ENCODE results near the gene ALDH3A2.

ALDH3A2 gene

DNA sequence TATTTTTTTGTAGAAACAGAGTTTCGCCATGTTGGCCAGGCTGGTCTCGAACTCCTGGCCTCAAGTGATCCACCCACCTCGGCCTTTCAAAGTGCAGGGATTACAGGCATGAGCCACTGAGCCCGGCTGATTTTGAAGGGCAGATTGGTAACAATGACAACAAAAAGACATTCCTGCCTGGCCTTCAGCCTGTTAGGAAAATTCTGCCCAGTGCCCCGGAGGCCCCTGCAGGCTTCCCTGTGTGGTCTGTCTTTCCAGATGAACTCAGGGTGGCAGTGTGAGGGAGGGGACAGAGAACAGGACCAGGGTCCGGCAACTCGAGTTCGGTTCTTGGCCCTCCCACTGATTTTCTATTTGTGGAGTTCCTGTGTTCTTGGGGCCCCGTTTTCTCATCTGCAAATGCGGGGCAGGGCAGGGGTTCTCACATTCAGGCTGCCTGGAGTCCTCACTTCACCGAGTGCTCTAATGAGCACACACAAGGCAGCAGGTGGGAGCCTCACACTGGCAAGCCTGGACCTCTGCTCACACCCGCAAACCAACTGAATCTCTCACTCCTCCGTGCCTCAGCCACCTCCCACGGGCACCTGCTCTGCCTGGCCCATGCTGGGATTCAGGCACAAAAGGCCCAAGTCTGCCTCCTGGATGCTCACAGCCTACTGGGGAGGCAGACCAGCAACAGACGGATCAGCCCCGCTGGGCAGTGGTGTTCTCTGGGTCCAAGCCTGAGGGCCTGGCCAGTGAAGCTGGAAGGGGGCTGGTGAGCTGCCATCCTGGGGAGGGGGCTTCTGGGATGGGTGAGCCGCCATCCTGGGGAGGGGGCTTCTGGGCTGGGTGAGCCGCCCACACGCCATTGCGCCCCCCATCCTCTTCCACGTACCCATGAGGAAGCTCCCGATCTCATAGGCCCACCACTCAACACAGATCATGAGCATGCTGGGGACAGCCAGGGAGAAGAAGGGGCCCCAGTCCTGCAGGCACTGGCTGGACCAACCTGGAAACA, 57.5 kb downstream of the ALDH3A2 start:
- no peaks in the 10 kb centered on the region for H3K4me1 ChIP-seq (ENCODE audit: control extremely low read depth in 1 of 4, control insufficient read depth in 4 of 4, insufficient read depth in 4 of 4, low read length in 3 of 4)
- no peak overlapping the region for H3K27ac ChIP-seq (ENCODE audit: insufficient read depth in 1 of 2, low read depth in 1 of 2, low read length in 2 of 2, poor library complexity in 1 of 2, severe bottlenecking in 2 of 2)
- H3K9me3 ChIP-seq (ENCODE audit: control extremely low read depth in 1 of 5, control insufficient read depth in 4 of 5, insufficient read depth in 2 of 5, low read depth in 1 of 5, low read length in 4 of 5) = no peaks in the 10 kb centered on the region
- DNase-seq = no peak
- no peak overlapping the region for H3K4me3 ChIP-seq (ENCODE audit: control insufficient read depth in 1 of 7, extremely low read depth in 1 of 7, insufficient read depth in 4 of 7, low read depth in 2 of 7, low read length in 6 of 7)
- H3K27me3 ChIP-seq (replicated peaks in 2 of 5; ENCODE audit: control insufficient read depth in 4 of 5, insufficient read depth in 5 of 5, low read length in 4 of 5) = peaks cover 0 to 2% (median 0%) of the 10 kb centered on the region in 5 experiments
- H3K36me3 ChIP-seq (ENCODE audit: control insufficient read depth in 4 of 4, insufficient read depth in 4 of 4, low read length in 3 of 4) = no peaks in the 10 kb centered on the region
- ChIA-PET POLR2A (no interaction called here), CTCF (no interaction called here)
- 95% methylated on average over 22 of the region's 22 CpGs for WGBS (ENCODE audit: insufficient coverage)

DNA sequence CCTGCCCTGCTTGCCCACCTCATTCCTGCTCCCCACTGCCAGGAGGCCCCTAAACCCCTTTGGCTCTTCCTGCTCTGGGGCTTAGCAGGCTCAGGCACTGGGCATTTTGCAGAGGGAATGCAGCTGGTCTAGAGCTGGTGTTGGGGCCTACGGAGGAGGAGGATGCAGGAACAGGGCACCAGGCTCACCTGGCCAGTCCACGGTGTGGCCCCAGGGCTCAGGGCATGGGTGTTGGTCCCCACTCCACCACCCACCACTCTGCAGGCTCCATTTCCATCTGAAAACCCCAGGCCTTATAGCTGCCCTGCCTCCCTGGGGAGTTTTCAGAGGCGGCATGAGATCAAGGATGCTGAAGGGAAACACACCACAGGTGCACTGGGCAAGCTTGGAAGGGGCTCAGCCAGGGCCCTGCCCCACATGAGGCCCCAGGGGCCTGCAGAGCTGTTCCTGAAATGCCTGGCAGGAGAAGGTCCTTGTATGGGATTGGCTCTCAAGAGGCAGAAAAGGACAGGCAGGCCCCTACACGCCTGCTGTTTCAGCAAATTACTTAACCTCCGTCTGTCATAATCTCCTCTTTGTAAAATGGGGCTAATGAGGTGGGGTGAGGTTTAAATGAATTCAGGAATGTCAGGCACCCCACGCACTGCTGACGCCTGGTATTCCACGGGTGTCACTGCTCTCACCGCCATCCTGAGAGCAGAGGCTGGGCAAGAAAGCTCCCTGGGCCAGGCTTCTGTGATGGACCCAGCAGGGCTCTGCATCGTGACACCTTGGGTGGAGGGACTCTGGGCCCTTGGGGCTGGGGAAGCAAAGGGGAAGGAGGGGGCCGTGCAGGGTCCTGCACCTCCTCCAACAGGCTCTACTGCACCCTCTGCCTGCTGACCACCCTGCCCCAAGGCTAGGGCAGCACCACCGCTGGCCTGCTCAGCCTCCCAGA, 58.5 kb downstream of the ALDH3A2 start:
- no peak overlapping the region for H3K27ac ChIP-seq (ENCODE audit: insufficient read depth in 1 of 2, low read depth in 1 of 2, low read length in 2 of 2, poor library complexity in 1 of 2, severe bottlenecking in 2 of 2)
- H3K36me3 ChIP-seq (ENCODE audit: control insufficient read depth in 4 of 4, insufficient read depth in 4 of 4, low read length in 3 of 4) = no peaks in the 10 kb centered on the region
- no peak overlapping the region for H3K4me3 ChIP-seq (ENCODE audit: control insufficient read depth in 1 of 7, extremely low read depth in 1 of 7, insufficient read depth in 4 of 7, low read depth in 2 of 7, low read length in 6 of 7)
- ChIA-PET CTCF (interaction anchor here (0.7 kb wide), 1 partner anchor 12 kb away, joined by 3 read pairs; no protein-coding TSS in a partner anchor), POLR2A (no interaction called here)
- peaks cover 0 to 2% (median 0%) of the 10 kb centered on the region in 5 experiments for H3K27me3 ChIP-seq (replicated peaks in 2 of 5; ENCODE audit: control insufficient read depth in 4 of 5, insufficient read depth in 5 of 5, low read length in 4 of 5)
- H3K9me3 ChIP-seq (ENCODE audit: control extremely low read depth in 1 of 5, control insufficient read depth in 4 of 5, insufficient read depth in 2 of 5, low read depth in 1 of 5, low read length in 4 of 5) = no peaks in the 10 kb centered on the region
- no peaks in the 10 kb centered on the region for H3K4me1 ChIP-seq (ENCODE audit: control extremely low read depth in 1 of 4, control insufficient read depth in 4 of 4, insufficient read depth in 4 of 4, low read length in 3 of 4)
- 100% methylated on average over 9 of the region's 12 CpGs for WGBS (ENCODE audit: insufficient coverage)
- DNase-seq = no peak

DNA sequence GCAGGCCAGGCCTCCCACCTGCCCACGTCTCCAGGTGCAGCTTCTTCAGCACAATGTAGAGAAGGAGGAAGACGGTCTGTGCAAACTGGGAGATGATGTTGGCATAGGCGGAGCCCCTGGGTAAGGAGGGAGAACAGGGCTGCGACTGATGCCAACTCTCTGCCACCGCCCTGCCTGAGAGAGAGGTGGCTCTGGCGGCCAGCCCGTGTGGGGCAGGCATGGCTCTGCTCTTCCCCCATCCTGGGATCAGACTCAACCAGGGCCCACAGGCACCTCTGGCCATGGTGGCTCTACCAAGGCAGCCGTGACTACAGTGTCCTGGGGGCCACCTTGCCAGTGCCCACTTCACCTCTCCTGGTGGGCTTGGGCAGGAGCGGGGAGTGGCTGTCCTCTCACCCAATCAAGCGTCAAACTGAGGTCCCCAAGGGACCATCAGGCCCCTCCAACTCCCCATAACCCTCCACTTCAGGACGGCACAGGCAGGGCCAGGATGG, 59.2 kb downstream of the ALDH3A2 start:
- ChIA-PET POLR2A (no interaction called here), CTCF (no interaction called here)
- H3K36me3 ChIP-seq (ENCODE audit: control insufficient read depth in 4 of 4, insufficient read depth in 4 of 4, low read length in 3 of 4) = no peaks in the 10 kb centered on the region
- H3K4me1 ChIP-seq (ENCODE audit: control extremely low read depth in 1 of 4, control insufficient read depth in 4 of 4, insufficient read depth in 4 of 4, low read length in 3 of 4) = no peaks in the 10 kb centered on the region
- WGBS (ENCODE audit: insufficient coverage) = 95% methylated on average over 10 of the region's 11 CpGs
- no peaks in the 10 kb centered on the region for H3K9me3 ChIP-seq (ENCODE audit: control extremely low read depth in 1 of 5, control insufficient read depth in 4 of 5, insufficient read depth in 2 of 5, low read depth in 1 of 5, low read length in 4 of 5)
- H3K27ac ChIP-seq (ENCODE audit: insufficient read depth in 1 of 2, low read depth in 1 of 2, low read length in 2 of 2, poor library complexity in 1 of 2, severe bottlenecking in 2 of 2) = no peak overlapping the region
- DNase-seq = no peak
- no peak overlapping the region for H3K4me3 ChIP-seq (ENCODE audit: control insufficient read depth in 1 of 7, extremely low read depth in 1 of 7, insufficient read depth in 4 of 7, low read depth in 2 of 7, low read length in 6 of 7)
- peaks cover 0 to 2% (median 0%) of the 10 kb centered on the region in 5 experiments for H3K27me3 ChIP-seq (replicated peaks in 2 of 5; ENCODE audit: control insufficient read depth in 4 of 5, insufficient read depth in 5 of 5, low read length in 4 of 5)

DNA sequence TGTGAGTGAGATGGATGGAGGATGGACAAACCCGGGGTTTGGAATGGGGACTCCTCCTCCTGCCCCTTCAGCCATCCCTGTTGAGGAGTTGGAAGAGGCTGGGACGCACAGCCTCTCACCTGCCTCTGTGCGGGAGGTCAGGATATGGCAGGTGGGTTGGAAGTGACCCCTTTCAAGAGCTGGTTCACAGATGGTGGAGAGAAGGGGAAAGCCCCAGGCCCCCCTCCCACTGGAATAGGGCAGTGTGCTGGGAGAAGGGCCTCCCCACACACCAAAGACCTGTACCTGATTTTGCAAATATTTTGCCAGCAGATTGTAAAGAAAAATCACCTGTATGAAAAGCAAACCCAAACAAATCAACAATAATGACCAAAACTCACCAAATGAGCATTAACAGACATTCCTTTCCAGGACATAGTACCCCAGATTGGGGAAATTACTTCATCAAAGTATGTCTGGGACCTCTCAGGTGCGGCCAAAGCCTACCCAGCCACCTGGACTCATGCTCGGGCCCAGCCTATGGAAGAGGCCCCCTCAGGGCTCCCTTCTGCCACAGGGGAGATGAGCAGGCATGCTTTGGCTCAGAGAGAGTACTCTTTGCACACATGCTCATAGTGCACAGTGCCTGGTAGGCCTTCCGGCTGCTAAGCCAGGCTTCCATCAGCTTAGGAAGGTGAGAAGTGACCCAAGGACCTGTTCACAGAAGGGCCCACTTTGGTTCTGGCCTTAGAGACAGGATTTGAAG, 60.1 kb downstream of the ALDH3A2 start:
- WGBS (ENCODE audit: insufficient coverage) = 93% methylated on average over 6 of the region's 6 CpGs
- DNase-seq = no peak
- Histone ChIP-seq H3K4me3 (ENCODE audit: control insufficient read depth in 1 of 7, extremely low read depth in 1 of 7, insufficient read depth in 4 of 7, low read depth in 2 of 7, low read length in 6 of 7) (no peak overlapping the region), H3K27ac (ENCODE audit: insufficient read depth in 1 of 2, low read depth in 1 of 2, low read length in 2 of 2, poor library complexity in 1 of 2, severe bottlenecking in 2 of 2) (no peak overlapping the region), H3K9me3 (ENCODE audit: control extremely low read depth in 1 of 5, control insufficient read depth in 4 of 5, insufficient read depth in 2 of 5, low read depth in 1 of 5, low read length in 4 of 5) (no peaks in the 10 kb centered on the region), H3K36me3 (ENCODE audit: control insufficient read depth in 4 of 4, insufficient read depth in 4 of 4, low read length in 3 of 4) (no peaks in the 10 kb centered on the region), H3K4me1 (ENCODE audit: control extremely low read depth in 1 of 4, control insufficient read depth in 4 of 4, insufficient read depth in 4 of 4, low read length in 3 of 4) (no peaks in the 10 kb centered on the region), H3K27me3 (replicated peaks in 2 of 5; ENCODE audit: control insufficient read depth in 4 of 5, insufficient read depth in 5 of 5, low read length in 4 of 5) (peaks cover 0 to 2% (median 0%) of the 10 kb centered on the region in 5 experiments)
- ChIA-PET CTCF (no interaction called here), POLR2A (no interaction called here)

DNA sequence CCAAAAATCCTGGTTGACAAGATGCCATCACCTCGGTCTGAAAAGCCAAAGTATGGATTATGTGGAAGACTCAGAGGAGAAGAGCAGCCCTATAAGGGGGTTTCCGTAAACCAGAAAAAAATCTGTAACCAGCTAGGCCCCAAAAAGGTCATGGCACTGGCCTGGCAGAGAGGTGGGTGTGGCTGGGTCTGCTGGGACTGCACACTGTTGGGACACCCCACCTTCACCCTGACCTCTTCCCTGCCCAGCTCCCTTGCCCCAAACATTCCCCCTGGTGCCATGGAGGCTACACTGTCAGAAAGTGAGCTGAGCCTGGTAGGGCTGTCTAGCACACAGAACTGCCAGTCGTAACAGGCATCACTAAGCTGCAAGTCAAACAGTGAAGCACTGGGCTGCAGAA, 61.3 kb downstream of the ALDH3A2 start:
- DNase-seq = no peak
- no peak overlapping the region for H3K4me3 ChIP-seq (ENCODE audit: control insufficient read depth in 1 of 7, extremely low read depth in 1 of 7, insufficient read depth in 4 of 7, low read depth in 2 of 7, low read length in 6 of 7)
- no peak overlapping the region for H3K27ac ChIP-seq (ENCODE audit: insufficient read depth in 1 of 2, low read depth in 1 of 2, low read length in 2 of 2, poor library complexity in 1 of 2, severe bottlenecking in 2 of 2)
- ChIA-PET POLR2A (interaction anchor here (0.6 to 0.7 kb wide), 2 partner anchors 18 to 45 kb away, joined by 3 to 4 read pairs; no protein-coding TSS in a partner anchor), CTCF (no interaction called here)
- WGBS (ENCODE audit: insufficient coverage) = 100% methylated on average over 3 of the region's 3 CpGs
- H3K9me3 ChIP-seq (ENCODE audit: control extremely low read depth in 1 of 5, control insufficient read depth in 4 of 5, insufficient read depth in 2 of 5, low read depth in 1 of 5, low read length in 4 of 5) = no peaks in the 10 kb centered on the region
- H3K27me3 ChIP-seq (replicated peaks in 2 of 5; ENCODE audit: control insufficient read depth in 4 of 5, insufficient read depth in 5 of 5, low read length in 4 of 5) = peaks cover 0 to 2% (median 0%) of the 10 kb centered on the region in 5 experiments
- H3K4me1 ChIP-seq (ENCODE audit: control extremely low read depth in 1 of 4, control insufficient read depth in 4 of 4, insufficient read depth in 4 of 4, low read length in 3 of 4) = no peaks in the 10 kb centered on the region
- H3K36me3 ChIP-seq (ENCODE audit: control insufficient read depth in 4 of 4, insufficient read depth in 4 of 4, low read length in 3 of 4) = no peaks in the 10 kb centered on the region

DNA sequence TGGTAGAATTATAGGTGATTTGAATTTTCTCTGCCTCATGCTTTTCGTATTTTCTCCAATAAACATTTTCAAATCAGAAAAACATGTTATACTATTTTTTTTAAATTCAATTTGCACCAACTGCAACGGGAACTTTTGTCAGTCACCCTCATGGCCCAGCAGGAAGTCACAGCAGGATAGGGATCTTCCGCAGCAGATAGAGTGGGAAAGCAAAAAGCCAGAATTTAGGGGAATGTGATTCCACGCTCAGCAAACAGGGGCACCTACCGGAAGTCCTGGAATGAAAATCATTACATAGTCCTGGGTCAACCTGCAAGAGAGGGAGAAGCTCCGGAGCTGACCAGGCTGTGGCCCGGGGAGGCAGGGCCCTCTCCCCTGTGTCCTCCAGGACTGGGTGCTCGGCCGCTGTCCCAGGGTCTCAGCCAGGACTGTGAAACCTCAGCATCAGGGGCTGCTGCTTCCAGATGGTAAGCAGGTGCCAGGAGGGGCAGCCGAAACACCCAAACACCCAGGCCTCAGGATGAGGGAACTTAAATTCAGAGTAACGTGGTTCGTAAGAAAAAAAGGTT, 64.0 kb downstream of the ALDH3A2 start:
- H3K27ac ChIP-seq (ENCODE audit: insufficient read depth in 1 of 2, low read depth in 1 of 2, low read length in 2 of 2, poor library complexity in 1 of 2, severe bottlenecking in 2 of 2) = no peak overlapping the region
- H3K36me3 ChIP-seq (ENCODE audit: control insufficient read depth in 4 of 4, insufficient read depth in 4 of 4, low read length in 3 of 4) = no peaks in the 10 kb centered on the region
- H3K4me3 ChIP-seq (ENCODE audit: control insufficient read depth in 1 of 7, extremely low read depth in 1 of 7, insufficient read depth in 4 of 7, low read depth in 2 of 7, low read length in 6 of 7) = no peak overlapping the region
- no peak for DNase-seq
- H3K9me3 ChIP-seq (ENCODE audit: control extremely low read depth in 1 of 5, control insufficient read depth in 4 of 5, insufficient read depth in 2 of 5, low read depth in 1 of 5, low read length in 4 of 5) = no peaks in the 10 kb centered on the region
- no peaks in the 10 kb centered on the region for H3K4me1 ChIP-seq (ENCODE audit: control extremely low read depth in 1 of 4, control insufficient read depth in 4 of 4, insufficient read depth in 4 of 4, low read length in 3 of 4)
- ChIA-PET CTCF (no interaction called here), POLR2A (no interaction called here)
- 92% methylated on average over 6 of the region's 12 CpGs for WGBS (ENCODE audit: insufficient coverage)
- H3K27me3 ChIP-seq (replicated peaks in 2 of 5; ENCODE audit: control insufficient read depth in 4 of 5, insufficient read depth in 5 of 5, low read length in 4 of 5) = no peaks in the 10 kb centered on the region
